ENCODE measurements around the gene TMOD2. TPM values are rescaled to one million over a fixed set of nuclear protein-coding genes. Genes with fewer than 3 reads are reported as not detected.
A peak's percentile ranks its signal among the peaks of the same experiment; 100 is the strongest.

Gene TMOD2
- total RNA-seq, 1 donor from 2014 or later: 22.3 TPM

DNA sequence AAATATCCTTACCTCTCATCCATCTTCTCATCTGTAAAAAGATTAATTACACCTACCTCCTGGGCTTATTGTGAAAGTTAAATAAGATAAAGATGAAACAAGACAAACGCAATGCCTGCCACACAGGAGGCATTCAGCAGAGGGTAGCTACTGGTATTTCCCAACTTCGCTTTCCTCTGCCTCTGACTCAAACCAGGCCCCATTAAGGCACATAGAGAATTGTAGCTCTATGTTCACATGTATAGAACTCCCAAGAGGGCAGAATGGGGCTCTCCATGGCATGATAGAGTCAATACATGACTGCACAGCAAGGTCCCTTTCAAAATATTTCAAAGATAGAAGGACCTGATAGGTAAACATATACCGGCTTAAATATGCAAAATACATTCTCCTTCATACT lies 15.3 kb upstream of the TMOD2 start:
- no peak for DNase-seq

GRCh38 chr15:51736751-51737521 lies 14.5 kb upstream of the TMOD2 start:
- peak; percentile 35 for DNase-seq

- DNase-seq: peak; percentile 75
Measured at GRCh38 chr15:51737522-51738305, 13.7 kb upstream of the TMOD2 start, which contains the start of gene LYSMD2. TSS of gene LYSMD2 (minus strand) at chr15:51737655. CDS start at chr15:51737622, 33 bp downstream.

DNA sequence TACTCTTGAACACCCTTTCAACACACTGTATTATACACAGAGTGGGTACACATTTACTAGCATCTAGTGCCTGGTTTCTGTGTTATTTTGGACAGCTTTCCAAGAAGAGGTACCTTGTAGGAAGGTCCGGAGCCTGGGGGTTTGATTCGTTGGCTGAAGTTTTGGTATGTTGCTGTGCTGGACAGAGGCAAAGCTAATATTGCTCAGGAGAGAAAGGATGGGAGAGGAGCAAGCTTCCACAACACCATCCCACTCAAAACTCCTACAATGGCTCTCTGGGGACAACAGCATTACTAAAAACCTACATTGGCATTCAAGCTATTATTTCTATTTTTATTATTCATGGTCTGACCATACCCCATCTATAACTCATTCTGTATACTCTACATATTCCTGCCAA lies 12.8 kb upstream of the TMOD2 start:
- no peak for DNase-seq

DNA sequence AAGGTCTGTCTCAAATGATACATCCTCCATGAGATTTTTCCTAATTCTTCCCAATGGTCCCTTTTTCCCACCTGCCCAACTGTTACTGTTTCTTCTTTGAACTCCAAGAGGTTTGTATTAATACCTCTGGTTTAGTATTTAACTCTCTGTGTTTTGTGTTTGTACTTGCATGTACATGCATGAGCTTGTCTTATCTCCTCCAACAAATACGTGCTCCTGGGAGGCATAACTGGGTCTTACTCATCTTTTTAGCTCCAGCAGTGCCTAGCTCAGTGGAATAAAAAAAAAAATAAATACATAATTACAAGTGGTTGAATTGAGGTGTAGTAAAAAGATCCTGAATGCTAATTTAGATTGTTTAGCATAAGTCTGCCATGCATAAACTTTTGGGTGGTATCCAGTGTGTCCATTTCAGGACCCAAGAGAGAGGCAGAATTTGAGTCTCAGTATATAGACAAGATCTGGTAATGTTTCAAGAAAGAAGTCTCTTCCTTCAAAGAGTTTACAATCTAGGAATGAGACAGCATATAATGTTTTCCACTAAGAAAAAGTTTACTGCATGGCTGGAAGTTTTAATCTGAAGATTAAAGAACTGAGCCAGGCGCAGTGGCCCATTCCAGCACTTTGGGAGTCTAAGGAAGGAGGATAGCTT lies 12.2 kb upstream of the TMOD2 start:
- no peak for DNase-seq

DNA sequence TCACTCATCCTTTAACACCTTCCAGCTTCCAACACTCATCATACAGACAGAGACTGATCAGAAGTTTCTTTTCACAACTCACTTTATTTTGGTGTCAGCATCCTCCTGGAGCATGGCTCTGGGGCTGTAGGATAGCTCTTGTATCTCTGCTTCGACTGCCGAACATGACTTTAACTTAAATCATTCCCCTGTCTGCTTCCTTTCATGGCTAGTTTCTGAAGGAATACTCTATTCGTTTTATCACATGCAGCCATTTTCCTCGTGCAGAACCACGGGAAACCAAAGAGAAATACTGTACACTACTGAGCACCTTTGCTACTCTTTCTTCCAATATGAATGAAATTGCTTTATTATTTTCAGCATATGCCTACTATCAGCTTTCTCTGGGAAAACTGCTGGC lies 2.1 kb upstream of the TMOD2 start:
- no peak for DNase-seq

DNA sequence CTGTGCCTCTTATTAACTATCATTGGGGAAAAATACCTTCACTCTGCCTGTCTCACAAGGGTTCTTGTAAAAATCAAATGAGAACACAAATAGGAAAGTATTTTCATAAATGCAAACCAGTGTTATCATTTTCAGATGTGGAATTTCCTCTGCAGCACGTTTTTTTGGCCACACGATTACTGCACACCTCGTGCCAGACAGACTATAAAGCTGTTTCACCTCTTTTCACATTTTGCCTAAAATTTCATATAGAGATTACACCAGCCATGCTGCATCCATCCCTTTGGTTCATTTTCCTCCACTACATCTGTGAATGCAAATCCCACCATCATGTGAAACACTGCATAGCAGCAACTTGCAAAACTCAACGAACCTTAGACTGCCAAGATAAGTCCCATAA lies 1.2 kb upstream of the TMOD2 start:
- no peak for DNase-seq

GRCh38 chr15:51751697-51752683 lies 593 bp downstream of the TMOD2 start:
- peak; percentile 56 for DNase-seq

- DNase-seq: no peak
Measured at GRCh38 chr15:51752888-51753287, 1.5 kb downstream of the TMOD2 start.

- DNase-seq: no peak
Measured at GRCh38 chr15:51754267-51754666, 2.9 kb downstream of the TMOD2 start.

- DNase-seq: no peak
Measured at GRCh38 chr15:51755790-51756189, 4.4 kb downstream of the TMOD2 start.

- DNase-seq: no peak
Measured at GRCh38 chr15:51756482-51756881, 5.1 kb downstream of the TMOD2 start.

GRCh38 chr15:51757450-51757849 lies 6.1 kb downstream of the TMOD2 start:
- DNase-seq: no peak

DNA sequence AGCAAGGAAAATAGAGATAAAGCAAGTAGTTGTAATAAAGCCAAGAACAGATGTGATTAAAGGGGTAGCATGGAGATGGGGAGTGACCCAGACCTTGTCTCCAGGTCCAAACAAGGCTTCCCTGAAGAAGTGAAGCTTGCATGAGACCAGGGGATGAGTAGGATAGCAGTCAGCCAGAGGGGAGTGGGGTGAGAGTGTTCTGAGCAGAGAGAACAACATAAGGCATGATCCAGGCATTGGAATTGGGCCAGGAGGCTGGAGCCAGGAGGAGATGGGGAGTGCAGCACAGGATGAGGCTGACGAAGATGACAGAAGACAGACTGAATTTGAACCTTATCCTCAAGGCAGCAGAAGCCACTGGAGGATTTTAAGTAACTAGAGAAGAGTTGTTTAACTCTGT lies 7.2 kb downstream of the TMOD2 start:
- no peak for DNase-seq

DNA sequence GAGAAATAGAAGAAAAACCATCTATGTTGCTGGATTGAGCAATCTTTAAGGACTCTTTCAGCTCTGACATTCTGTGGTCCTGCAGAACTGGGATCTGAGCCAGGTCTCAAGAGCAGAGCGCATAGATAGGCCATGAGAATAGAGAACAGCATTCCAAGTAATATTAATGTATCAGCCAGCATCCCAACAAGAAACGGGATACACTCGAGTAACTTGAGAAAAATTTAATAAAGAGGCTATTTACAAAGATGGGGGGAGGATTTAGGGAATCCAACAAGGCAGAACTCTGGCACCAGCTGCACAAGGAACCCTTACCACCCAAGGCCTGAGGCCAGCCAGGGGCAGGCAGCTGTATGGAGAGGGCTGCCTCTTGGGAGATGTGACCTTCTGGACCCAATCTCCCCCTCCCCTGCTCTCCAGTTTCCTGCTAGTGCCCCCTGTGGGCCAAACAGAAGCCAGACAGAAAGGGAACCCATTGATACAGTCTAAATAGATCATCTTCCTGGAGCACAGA lies 8.2 kb downstream of the TMOD2 start:
- DNase-seq: peak; percentile 5

DNA sequence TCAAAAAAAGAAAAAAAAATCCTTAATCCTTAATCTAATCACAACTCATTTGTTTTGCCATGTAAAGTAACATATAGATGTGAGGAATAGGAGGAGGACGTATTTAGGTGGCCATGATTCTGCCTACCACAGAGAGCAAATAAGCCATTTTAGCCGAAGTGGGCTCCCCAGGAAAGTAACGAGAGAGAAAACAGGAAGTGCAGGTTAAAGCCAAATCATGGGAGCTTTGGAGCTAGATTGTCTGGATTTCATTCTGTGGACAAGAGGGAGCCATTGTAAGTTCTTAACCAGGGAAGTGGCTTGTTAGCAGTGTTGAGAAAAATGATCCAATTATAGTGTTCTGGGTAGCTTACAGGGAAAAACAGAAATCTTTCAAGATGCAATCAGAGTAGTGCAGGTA lies 9.4 kb downstream of the TMOD2 start:
- DNase-seq: no peak

DNA sequence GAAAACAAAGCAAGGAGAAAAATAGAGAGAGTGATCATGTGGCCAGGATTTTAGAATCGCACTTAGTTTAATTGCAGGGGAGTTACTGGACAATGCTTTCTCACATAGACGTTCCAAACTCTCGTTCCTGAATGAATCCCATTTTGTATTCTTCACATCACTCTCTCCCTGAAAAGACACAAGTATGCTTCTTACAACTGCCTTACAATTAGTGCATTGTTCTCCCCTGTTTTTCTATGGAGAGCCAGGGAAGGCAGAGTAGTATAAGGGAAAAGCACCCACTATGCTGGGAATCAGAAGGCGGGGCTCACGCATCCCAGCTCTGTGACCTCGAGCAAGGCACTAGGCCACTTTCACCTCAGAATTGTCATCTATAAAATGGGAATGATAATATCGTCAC lies 14.4 kb downstream of the TMOD2 start:
- DNase-seq: no peak

GRCh38 chr15:51766341-51766740 lies 14.9 kb downstream of the TMOD2 start:
- no peak for DNase-seq

- peak; percentile 32 for DNase-seq
Measured at GRCh38 chr15:51768018-51768417, 16.6 kb downstream of the TMOD2 start.

DNA sequence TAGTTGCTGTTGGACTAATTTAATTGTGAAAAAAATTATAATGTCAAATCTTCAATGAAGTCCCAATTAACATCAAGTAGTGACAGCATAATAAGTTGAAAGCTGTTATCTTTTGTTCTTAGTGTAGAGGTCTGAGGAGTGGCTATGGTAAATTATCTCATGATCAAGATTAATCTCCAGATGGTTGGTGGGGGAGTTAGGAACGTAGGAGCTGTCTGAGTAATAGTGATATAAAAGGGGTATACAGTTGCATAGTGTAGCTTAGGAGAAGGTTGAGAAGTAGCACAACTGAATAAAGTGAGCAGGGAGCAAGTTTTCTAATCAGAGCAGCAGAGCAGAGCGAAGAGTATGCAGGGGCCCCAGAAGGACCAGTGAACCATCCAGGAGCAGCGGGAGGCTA lies 19.5 kb downstream of the TMOD2 start:
- DNase-seq: no peak

- peak; percentile 51 for DNase-seq
Measured at GRCh38 chr15:51771773-51772172, 20.4 kb downstream of the TMOD2 start.

GRCh38 chr15:51774916-51775315 lies 23.5 kb downstream of the TMOD2 start:
- DNase-seq: no peak

Measured in dermis blood vessel endothelial cell (primary cell).